HepG2 (cell line): ENCODE measurements around the gene GRAMD1B.

Experiments used
- CTCF ChIP-seq: sonication (generic); formaldehyde crosslinking; IDR thresholded peaks from 2 replicates; pipeline ENCODE4 v1.5.0; 2020; ENCODE audit warnings: mild to moderate bottlenecking, missing genetic modification reagents, moderate library complexity
- DZIP1 ChIP-seq: sonication (generic); formaldehyde crosslinking; IDR thresholded peaks from 2 replicates; pipeline ENCODE4 v1.5.0; 2020; ENCODE audit warnings: mild to moderate bottlenecking, missing genetic modification reagents
- SETDB1 ChIP-seq: sonication (generic); formaldehyde crosslinking; IDR thresholded peaks from 2 replicates; pipeline ENCODE4 v1.5.1; 2020; ENCODE audit warnings: missing genetic modification reagents, mild to moderate bottlenecking, borderline replicate concordance
- ZNF431 ChIP-seq: sonication (generic); formaldehyde crosslinking; IDR thresholded peaks from 2 replicates; pipeline ENCODE4 v1.9.0; 2022; ENCODE audit warnings: missing genetic modification reagents, low read depth, mild to moderate bottlenecking, borderline replicate concordance

GRCh38 chr11:123425367-123425766 is 4.7 kb upstream of the GRAMD1B start:
- no peak for TF ChIP-seq ZNF431 (CRISPR knock-in tag)
- no peak for TF ChIP-seq SETDB1 (CRISPR knock-in tag)
- no peak for TF ChIP-seq DZIP1 (CRISPR knock-in tag)
- TF ChIP-seq CTCF (CRISPR knock-in tag), result no peak
